Ascending aorta (tissue), 2 donors: ENCODE results near the gene PRKD1. TPM values are rescaled to one million over a fixed set of nuclear protein-coding genes. Genes with fewer than 3 reads are reported as not detected.

ENCODE experiments used
- DNase-seq, 2 donors: peaks; one replicate each; pipeline ENCODE4 v3.0.0-alpha.2; 2019; ENCODE audit warnings: low spot score in 2 of 2
- H3K27ac ChIP-seq, 2 donors: fragments of 200-600 bp; sonication (generic); one replicate each; pipeline ENCODE4 v1.5.1; 2016 to 2017; ENCODE audit warnings: mild to moderate bottlenecking in 1 of 2
- H3K27me3 ChIP-seq: fragments of 200-600 bp; sonication (generic); one replicate; pipeline ENCODE4 v1.5.1; 2017
- H3K36me3 ChIP-seq, 2 donors: fragments of 200-600 bp; sonication (generic); one replicate each; pipeline ENCODE4 v1.5.1; 2016
- H3K4me1 ChIP-seq, 2 donors: fragments of 200-600 bp; sonication (generic); one replicate each; pipeline ENCODE4 v1.5.1; 2016 to 2017; ENCODE audit warnings: mild to moderate bottlenecking in 1 of 2
- H3K4me3 ChIP-seq, 2 donors: fragments of 200-600 bp; sonication (generic); one replicate each; pipeline ENCODE4 v1.5.1; 2016 to 2017; ENCODE audit warnings: mild to moderate bottlenecking in 1 of 2
- H3K9me3 ChIP-seq, 2 donors: fragments of 200-600 bp; sonication (generic); one replicate each; pipeline ENCODE4 v1.5.1; 2016
- intact Hi-C: fragments of 100-400 bp; cut with DNase I; formaldehyde crosslinking; loops from one replicate; pipeline ENCODE4 v1.15.1; 2023
- total RNA-seq: library from RNA; depleted of rRNA; stranded (reverse); fragments of >200 nt; gene quantifications from one replicate; pipeline ENCODE4 v1.1.0, GENCODE V29; 2016
- TF ChIP-seq, protein P1 (sequence below), 3 experiments: fragments of 200-600 bp in 2 of 3; fragments of 450-650 bp in 1 of 3; sonication (generic) in 2 of 3; IDR thresholded peaks; one replicate each; pipeline ENCODE4 v1.5.1; 2016 to 2019; ENCODE audit warnings: antibody characterized with exemption in 3 of 3, mild to moderate bottlenecking in 1 of 3, moderate library complexity in 1 of 3

Gene PRKD1
- total RNA-seq, 1 donor from 2014 or later, result 34.6 TPM

DNA sequence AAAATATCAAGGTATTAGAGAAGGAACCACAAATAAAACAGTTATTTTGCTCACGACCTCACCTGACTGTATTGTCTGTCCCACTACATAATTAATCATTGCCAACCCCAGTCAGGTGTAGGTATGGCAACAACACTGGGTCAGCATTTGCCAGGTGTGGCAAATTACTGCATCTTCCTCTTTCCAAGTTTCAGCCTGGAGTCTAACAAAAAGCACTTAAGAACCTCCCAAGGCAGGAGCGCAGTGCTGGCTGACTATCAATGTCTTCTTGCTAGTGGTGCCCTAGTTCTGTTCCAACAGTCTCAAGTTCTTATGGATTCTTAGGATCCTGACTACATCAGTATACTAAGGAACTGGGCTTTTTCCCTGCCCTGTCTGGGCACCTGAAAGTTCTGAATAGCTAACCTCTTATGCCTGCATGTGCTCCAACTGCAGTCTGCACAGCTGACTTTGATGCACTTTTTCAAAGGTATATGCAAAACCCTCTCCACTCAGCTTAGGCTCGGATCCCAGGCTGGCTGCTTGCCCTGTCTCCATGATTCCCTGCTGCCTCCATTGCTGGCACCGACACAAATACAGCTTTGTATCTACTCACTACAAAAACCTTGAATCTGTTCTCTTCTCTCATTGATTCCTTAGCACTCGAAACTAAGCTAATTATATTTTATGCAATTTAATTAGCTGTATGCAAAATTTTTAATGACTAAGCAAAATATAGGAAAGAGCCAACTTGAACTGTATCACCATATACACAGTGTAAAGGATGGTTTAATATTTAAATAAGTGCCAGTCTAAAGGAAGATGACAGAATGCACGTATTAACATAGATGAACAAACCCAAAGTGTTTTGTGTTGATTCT, 113.3 kb downstream of the PRKD1 start:
- intact Hi-C loops, result no loop called here
- TF ChIP-seq, protein P1, sequence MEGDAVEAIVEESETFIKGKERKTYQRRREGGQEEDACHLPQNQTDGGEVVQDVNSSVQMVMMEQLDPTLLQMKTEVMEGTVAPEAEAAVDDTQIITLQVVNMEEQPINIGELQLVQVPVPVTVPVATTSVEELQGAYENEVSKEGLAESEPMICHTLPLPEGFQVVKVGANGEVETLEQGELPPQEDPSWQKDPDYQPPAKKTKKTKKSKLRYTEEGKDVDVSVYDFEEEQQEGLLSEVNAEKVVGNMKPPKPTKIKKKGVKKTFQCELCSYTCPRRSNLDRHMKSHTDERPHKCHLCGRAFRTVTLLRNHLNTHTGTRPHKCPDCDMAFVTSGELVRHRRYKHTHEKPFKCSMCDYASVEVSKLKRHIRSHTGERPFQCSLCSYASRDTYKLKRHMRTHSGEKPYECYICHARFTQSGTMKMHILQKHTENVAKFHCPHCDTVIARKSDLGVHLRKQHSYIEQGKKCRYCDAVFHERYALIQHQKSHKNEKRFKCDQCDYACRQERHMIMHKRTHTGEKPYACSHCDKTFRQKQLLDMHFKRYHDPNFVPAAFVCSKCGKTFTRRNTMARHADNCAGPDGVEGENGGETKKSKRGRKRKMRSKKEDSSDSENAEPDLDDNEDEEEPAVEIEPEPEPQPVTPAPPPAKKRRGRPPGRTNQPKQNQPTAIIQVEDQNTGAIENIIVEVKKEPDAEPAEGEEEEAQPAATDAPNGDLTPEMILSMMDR (IDR thresholded peaks at IDR 0.05), result no peak
- Histone ChIP-seq H3K36me3 (no peaks in the 10 kb centered on the region), H3K27ac (no peak overlapping the region), H3K4me3 (no peak overlapping the region), H3K9me3 (no peaks in the 10 kb centered on the region), H3K4me1 (peaks cover 0 to 6% of the 10 kb centered on the region in 2 donors), H3K27me3 (no peaks in the 10 kb centered on the region)
- DNase-seq, result no peak

- Histone ChIP-seq H3K27ac (no peak overlapping the region), H3K4me1 (peaks cover 0 to 6% of the 10 kb centered on the region in 2 donors), H3K36me3 (no peaks in the 10 kb centered on the region), H3K9me3 (no peaks in the 10 kb centered on the region), H3K27me3 (no peaks in the 10 kb centered on the region), H3K4me3 (no peak overlapping the region)
- intact Hi-C loops, result no loop called here
- no peak for DNase-seq
- TF ChIP-seq, protein P1 (IDR thresholded peaks at IDR 0.05), result no peak
Measured at GRCh38 chr14:29810682-29811081, 117.0 kb downstream of the PRKD1 start.

DNA sequence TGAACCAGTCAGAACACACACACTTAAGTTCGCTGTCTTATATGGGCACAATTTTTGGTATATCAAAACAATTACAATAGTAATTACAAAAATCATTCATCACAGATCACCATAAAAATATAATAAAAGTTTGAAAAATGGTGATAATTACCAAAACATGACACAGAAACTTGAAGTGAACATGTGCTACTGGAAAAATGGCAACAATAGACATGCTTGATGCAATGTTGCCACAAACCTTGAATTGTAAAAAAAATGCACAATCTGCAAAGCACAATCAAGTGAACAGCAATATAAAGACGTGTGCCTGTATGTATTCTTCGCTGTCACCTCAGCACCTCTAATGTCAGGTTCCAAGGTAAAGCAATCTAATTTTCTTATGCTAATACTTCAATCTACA, 117.6 kb downstream of the PRKD1 start:
- no peak for DNase-seq
- TF ChIP-seq, protein P1 (IDR thresholded peaks at IDR 0.05), result no peak
- no peak overlapping the region for H3K4me3 ChIP-seq
- H3K27ac ChIP-seq, result no peak overlapping the region
- intact Hi-C loops, result no loop called here
- H3K27me3 ChIP-seq, result no peaks in the 10 kb centered on the region
- no peaks in the 10 kb centered on the region for H3K36me3 ChIP-seq
- H3K9me3 ChIP-seq, result no peaks in the 10 kb centered on the region
- H3K4me1 ChIP-seq, result peaks cover 0 to 6% of the 10 kb centered on the region in 2 donors

- Histone ChIP-seq H3K27ac (peak overlapping the region in 1 of 2 donors; percentile 30), H3K4me3 (no peak overlapping the region)
- intact Hi-C loops, result loop anchor here (10.0 kb wide), 1 partner anchor 409 kb away; no protein-coding TSS in a partner anchor
Measured at GRCh38 chr14:29806124-29806517, 121.5 kb downstream of the PRKD1 start.

GRCh38 chr14:29805415-29806123, 122.1 kb downstream of the PRKD1 start:
- peak overlapping the region in 1 of 2 donors; percentile 30 for H3K27ac ChIP-seq
- H3K9me3 ChIP-seq, result no peaks in the 10 kb centered on the region
- H3K36me3 ChIP-seq, result no peaks in the 10 kb centered on the region
- intact Hi-C loops, result loop anchor here (10.0 kb wide), 1 partner anchor 409 kb away; no protein-coding TSS in a partner anchor
- no peak overlapping the region for H3K4me3 ChIP-seq
- H3K4me1 ChIP-seq, result peaks cover 0 to 8% of the 10 kb centered on the region in 2 donors
- TF ChIP-seq, protein P1 (IDR thresholded peaks at IDR 0.05), result no peak
- H3K27me3 ChIP-seq, result no peaks in the 10 kb centered on the region
- DNase-seq, result peak in 1 of 2 donors; percentile 76

More at GRCh38 chr14:29806124-29806517, 121.5 kb downstream of the PRKD1 start:
- Histone ChIP-seq H3K4me1 (peaks cover 0 to 8% of the 10 kb centered on the region in 2 donors), H3K27me3 (no peaks in the 10 kb centered on the region), H3K9me3 (no peaks in the 10 kb centered on the region), H3K36me3 (no peaks in the 10 kb centered on the region)
- TF ChIP-seq, protein P1 (IDR thresholded peaks at IDR 0.05), result no peak
- no peak for DNase-seq
